H1 (cell line): ENCODE results near the gene NEU4. TPM values are rescaled to one million over a fixed set of nuclear protein-coding genes. Genes with fewer than 3 reads are reported as not detected.

Experiments
- BACH1 ChIP-seq: IDR thresholded peaks from 2 replicates; pipeline ENCODE4 v1.6.1; 2012; ENCODE audit warnings: low read length, improper control_type of control experiment
- CBX8 ChIP-seq: fragments of 300-800, 300-1000 bp; sonication (generic); IDR thresholded peaks from 2 replicates; pipeline ENCODE4 v1.7.1; 2016; ENCODE audit warnings: low read depth, low read length, borderline replicate concordance
- HDAC6 ChIP-seq: IDR thresholded peaks from one replicate; pipeline ENCODE4 v1.7.1; 2012; ENCODE audit warnings: low read depth, mild to moderate bottlenecking, inconsistent platforms, low read length, moderate library complexity
- NRF1 ChIP-seq: IDR thresholded peaks from 2 replicates; pipeline ENCODE4 v1.6.1; 2011; ENCODE audit warnings: mild to moderate bottlenecking, low read depth, low read length, improper control_type of control experiment
- RAD21 ChIP-seq, 2 experiments: IDR thresholded peaks in 1 of 2; conservative IDR thresholded peaks in 1 of 2; 2 replicates each; pipeline ENCODE4 v1.6.1; 2011; ENCODE audit warnings: low read depth in 2 of 2, low read length in 2 of 2, improper control_type of control experiment in 1 of 2, inconsistent platforms in 1 of 2, mild to moderate bottlenecking in 1 of 2, moderate library complexity in 1 of 2
- SP2 ChIP-seq: IDR thresholded peaks from 2 replicates; pipeline ENCODE4 v1.6.1; 2012; ENCODE audit warnings: mild to moderate bottlenecking, low read length, inconsistent platforms
- SUZ12 ChIP-seq: fragments of 200-600 bp; sonication (generic); IDR thresholded peaks from 2 replicates; pipeline ENCODE4 v1.6.1; 2012; ENCODE audit warnings: mild to moderate bottlenecking, inconsistent platforms, low read length, moderate library complexity, mixed read lengths
- polyA plus RNA-seq, 7 experiments: library from polyadenylated mRNA; depleted of rRNA in 3 of 7; stranded (reverse) in 5 of 7; unstranded in 2 of 7; fragments of >200 nt in 5 of 7; fragments of 200-250 nt in 2 of 7; gene quantifications; 1 replicate in 5 of 7; 2 replicates in 1 of 7; 4 replicates in 1 of 7; pipeline versions ENCODE4 v1.2.1 to v1.2.3, GENCODE V29; 2011 to 2013; ENCODE audit warnings: missing spikeins in 2 of 7, mixed read lengths in 2 of 7
- total RNA-seq: library from RNA; stranded (reverse); fragmentation: NEBNext Ultra II Directional; extraction: Animal tissue kit (Norgen Biotek cat#: 25700); gene quantifications from 2 replicates; pipeline ENCODE4 v1.2.1, GENCODE V29; 2021
- TF ChIP-seq, protein P1 (sequence below): fragments of 300-600 bp; sonication (generic); IDR thresholded peaks from 2 replicates; pipeline ENCODE4 v1.7.1; 2012; ENCODE audit warnings: low read length, moderate library complexity, mild to moderate bottlenecking, inconsistent platforms; ENCODE audit not compliant: insufficient replicate concordance

Gene NEU4
- total and polyA plus RNA-seq, 2 of the 8 experiments (the other 6 are each of a cell fraction or from before 2014, with no cell fraction given): 0.32 to 0.50 TPM

- TF ChIP-seq, protein P1, sequence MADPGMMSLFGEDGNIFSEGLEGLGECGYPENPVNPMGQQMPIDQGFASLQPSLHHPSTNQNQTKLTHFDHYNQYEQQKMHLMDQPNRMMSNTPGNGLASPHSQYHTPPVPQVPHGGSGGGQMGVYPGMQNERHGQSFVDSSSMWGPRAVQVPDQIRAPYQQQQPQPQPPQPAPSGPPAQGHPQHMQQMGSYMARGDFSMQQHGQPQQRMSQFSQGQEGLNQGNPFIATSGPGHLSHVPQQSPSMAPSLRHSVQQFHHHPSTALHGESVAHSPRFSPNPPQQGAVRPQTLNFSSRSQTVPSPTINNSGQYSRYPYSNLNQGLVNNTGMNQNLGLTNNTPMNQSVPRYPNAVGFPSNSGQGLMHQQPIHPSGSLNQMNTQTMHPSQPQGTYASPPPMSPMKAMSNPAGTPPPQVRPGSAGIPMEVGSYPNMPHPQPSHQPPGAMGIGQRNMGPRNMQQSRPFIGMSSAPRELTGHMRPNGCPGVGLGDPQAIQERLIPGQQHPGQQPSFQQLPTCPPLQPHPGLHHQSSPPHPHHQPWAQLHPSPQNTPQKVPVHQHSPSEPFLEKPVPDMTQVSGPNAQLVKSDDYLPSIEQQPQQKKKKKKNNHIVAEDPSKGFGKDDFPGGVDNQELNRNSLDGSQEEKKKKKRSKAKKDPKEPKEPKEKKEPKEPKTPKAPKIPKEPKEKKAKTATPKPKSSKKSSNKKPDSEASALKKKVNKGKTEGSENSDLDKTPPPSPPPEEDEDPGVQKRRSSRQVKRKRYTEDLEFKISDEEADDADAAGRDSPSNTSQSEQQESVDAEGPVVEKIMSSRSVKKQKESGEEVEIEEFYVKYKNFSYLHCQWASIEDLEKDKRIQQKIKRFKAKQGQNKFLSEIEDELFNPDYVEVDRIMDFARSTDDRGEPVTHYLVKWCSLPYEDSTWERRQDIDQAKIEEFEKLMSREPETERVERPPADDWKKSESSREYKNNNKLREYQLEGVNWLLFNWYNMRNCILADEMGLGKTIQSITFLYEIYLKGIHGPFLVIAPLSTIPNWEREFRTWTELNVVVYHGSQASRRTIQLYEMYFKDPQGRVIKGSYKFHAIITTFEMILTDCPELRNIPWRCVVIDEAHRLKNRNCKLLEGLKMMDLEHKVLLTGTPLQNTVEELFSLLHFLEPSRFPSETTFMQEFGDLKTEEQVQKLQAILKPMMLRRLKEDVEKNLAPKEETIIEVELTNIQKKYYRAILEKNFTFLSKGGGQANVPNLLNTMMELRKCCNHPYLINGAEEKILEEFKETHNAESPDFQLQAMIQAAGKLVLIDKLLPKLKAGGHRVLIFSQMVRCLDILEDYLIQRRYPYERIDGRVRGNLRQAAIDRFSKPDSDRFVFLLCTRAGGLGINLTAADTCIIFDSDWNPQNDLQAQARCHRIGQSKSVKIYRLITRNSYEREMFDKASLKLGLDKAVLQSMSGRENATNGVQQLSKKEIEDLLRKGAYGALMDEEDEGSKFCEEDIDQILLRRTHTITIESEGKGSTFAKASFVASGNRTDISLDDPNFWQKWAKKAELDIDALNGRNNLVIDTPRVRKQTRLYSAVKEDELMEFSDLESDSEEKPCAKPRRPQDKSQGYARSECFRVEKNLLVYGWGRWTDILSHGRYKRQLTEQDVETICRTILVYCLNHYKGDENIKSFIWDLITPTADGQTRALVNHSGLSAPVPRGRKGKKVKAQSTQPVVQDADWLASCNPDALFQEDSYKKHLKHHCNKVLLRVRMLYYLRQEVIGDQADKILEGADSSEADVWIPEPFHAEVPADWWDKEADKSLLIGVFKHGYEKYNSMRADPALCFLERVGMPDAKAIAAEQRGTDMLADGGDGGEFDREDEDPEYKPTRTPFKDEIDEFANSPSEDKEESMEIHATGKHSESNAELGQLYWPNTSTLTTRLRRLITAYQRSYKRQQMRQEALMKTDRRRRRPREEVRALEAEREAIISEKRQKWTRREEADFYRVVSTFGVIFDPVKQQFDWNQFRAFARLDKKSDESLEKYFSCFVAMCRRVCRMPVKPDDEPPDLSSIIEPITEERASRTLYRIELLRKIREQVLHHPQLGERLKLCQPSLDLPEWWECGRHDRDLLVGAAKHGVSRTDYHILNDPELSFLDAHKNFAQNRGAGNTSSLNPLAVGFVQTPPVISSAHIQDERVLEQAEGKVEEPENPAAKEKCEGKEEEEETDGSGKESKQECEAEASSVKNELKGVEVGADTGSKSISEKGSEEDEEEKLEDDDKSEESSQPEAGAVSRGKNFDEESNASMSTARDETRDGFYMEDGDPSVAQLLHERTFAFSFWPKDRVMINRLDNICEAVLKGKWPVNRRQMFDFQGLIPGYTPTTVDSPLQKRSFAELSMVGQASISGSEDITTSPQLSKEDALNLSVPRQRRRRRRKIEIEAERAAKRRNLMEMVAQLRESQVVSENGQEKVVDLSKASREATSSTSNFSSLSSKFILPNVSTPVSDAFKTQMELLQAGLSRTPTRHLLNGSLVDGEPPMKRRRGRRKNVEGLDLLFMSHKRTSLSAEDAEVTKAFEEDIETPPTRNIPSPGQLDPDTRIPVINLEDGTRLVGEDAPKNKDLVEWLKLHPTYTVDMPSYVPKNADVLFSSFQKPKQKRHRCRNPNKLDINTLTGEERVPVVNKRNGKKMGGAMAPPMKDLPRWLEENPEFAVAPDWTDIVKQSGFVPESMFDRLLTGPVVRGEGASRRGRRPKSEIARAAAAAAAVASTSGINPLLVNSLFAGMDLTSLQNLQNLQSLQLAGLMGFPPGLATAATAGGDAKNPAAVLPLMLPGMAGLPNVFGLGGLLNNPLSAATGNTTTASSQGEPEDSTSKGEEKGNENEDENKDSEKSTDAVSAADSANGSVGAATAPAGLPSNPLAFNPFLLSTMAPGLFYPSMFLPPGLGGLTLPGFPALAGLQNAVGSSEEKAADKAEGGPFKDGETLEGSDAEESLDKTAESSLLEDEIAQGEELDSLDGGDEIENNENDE: no peak
- TF ChIP-seq HDAC6 (no peak), SUZ12 (no peak), BACH1 (no peak), SP2 (no peak), CBX8 (no peak), RAD21 (IDR thresholded peaks at IDR 0.05 in 1 of 2, conservative IDR thresholded peaks at IDR 0.05 in 1 of 2; ENCODE audit: low read depth in 2 of 2, low read length in 2 of 2) (no peak), NRF1 (no peak)
These were observed 32.4 kb downstream of the NEU4 start (continued) for GRCh38 chr2:241841181-241842066.
